GM19397 (cell line): ENCODE results near the gene CXADR.
"Not testable (repeated sequence)": the region's sequence is repeated elsewhere in the genome, so short reads cannot be mapped to it uniquely, and the experiment has no call there.

Experiments
- ATAC-seq: cut with Tn5 transposase; IDR thresholded peaks from one replicate; pipeline ENCODE4 v1.9.1; 2021; ENCODE audit warnings: mild to moderate bottlenecking, moderate library complexity; ENCODE audit not compliant: unreplicated experiment

CXADR gene

DNA sequence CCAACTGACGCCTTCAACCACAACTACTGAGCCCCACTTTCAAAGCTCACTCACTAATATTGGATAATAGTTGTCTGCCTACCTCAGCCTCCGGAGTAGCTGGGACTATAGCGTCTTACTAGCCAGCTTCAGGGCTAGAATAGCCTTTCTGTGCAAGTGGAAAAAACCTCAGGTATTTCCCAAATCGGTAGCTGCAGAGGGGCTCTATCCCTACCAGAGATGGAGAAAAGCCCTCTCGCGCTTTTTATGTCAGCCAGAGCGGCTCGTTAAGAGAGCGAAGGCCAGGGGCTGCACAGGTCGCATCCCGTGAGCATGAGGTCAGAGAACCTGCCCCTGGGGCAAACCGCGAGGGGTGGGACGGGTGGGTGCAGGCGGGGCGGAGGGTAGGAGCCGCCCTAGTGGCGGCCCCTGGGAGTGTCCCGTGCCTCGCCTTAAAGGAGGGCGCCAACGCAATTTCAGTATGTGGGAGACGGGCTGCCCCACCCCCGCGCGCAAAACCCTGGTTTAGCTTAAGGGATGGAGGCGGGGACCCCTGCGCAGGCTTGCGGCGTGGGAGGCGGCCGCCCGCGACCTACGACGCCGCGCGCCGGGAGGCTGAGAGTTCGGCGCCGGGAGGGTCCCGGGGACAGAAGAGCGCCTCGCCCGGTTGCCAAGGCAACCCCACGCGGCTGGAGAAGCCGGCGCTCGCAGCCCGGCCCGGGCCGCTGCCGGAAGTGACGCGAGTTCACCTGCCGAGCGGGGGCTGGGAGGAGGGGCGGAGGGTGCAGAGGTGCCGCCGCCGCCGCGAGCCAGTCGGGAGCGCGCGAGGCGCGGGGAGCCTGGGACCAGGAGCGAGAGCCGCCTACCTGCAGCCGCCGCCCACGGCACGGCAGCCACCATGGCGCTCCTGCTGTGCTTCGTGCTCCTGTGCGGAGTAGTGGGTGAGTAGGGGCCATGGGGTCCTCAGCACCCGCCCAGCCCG, at the start of gene CXADR:
Gene CXADR, plus strand, starts transcription at position 791 of the 961 bp plus-strand sequence. Its CDS starts 87 bp downstream, at position 878.
- ATAC-seq: peak; percentile 87

DNA sequence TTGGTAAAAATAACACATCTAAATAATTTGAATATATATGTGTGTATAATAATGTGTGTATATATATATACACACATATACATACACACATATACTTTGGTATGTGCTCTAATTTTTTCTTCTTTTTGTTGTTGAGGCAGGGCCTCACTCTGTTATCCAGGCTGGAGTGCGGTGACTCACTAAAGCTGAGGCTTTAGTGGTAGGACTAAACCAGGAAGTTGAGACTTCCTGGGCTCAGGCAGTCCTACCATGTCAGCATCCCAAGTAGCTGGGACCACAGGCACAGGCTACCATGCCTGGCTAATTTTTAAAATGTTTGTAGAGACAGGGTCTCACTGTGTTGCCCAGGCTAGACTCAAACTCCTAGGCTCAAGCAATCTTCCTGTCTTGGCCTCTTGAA, 46.7 kb upstream of the CXADR start:
- ATAC-seq: no peak

DNA sequence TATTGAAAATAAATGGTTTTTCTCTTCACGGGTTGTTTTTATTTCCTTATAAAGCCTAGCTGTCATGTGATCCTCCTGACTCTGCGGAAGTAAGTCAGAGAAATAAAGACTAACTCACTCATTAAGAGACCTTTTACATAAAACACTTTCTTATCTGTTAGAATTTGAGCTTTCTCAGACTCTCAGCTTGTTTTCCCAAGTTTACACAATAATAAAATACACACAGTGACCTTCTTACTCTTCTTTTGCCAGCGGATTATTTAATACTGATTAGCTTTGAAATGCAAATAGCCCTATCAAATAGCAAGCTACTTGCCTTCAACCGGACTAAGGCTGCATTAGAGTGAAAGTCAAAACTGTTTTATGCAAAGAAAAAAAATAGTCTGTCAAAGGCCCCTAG, 45.5 kb upstream of the CXADR start:
- no peak for ATAC-seq

DNA sequence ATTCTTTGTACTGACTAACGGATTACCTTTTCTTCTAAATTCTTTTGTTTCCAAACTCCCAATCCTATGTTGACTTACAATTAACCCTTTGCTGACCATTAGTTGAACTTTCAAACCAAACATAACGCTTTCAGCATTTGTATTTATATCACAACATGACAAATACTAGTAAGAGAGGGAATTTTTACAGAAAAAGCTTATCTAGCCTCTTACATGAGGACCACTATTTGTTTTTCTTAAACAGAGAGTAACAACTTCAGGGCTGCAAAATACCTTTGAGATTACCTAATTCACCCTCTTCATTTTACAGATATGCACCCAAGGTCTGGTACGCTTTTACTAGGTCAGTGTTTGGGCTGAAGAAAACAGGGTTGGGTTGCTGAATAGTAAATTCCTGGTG, 45.0 kb upstream of the CXADR start:
- no peak for ATAC-seq

DNA sequence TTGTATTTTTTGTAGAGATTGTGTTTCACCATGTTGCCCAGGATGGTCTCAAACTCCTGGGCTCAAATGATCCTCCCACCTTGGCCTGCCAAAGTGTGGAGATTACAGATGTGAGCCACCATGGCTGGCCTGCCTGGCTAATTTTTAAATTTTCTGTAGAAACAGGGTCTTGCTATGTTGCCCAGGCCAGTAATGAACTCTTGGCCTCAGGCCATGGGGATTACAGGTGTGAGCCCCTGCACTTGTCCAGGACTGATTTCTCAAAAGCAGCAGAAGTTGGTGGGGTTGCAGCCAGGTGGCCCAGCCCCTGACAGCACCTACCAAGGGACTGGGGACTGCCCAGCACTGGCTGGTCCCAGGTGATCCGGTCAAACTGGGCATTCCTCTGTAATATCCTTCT, 44.1 kb upstream of the CXADR start:
- no peak for ATAC-seq

DNA sequence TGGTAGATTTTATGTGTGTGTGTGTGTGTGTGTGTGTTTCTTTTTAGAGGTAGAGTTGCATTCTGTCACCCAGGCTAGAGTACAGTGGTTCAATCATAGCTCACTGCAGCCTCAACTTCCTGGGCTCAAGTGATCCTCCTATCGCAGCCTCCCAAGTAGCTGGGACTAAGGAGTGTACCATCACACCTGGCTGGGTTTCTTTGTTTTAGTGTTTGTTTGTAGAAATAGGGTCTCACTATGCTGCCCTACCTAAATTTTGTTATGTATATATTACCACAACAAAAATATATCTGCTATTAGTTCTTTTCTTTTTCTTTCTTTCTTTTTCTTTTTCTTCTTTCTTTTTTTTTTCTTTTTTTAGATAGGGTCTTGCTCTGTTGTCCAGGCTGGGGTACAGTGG, 43.1 kb upstream of the CXADR start:
- no peak for ATAC-seq

DNA sequence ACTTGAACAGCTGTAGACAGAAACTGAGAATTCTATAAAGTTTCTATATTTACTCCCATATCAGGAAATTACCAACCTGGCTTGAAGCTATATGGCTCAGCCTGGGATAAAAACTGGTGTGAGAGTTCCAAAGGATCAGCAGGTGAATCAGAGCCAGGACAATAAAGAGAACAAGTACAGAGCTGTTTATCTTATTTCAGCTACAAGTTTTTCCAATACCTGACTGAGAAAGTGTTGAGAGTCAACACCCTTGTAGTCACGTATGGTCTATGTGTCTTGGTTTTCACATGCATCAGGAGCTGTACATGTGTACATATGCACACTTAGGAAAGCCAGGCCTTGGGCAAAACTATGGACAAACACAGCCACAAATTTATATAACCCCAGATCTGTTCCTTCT, 40.7 kb upstream of the CXADR start:
- ATAC-seq: no peak

DNA sequence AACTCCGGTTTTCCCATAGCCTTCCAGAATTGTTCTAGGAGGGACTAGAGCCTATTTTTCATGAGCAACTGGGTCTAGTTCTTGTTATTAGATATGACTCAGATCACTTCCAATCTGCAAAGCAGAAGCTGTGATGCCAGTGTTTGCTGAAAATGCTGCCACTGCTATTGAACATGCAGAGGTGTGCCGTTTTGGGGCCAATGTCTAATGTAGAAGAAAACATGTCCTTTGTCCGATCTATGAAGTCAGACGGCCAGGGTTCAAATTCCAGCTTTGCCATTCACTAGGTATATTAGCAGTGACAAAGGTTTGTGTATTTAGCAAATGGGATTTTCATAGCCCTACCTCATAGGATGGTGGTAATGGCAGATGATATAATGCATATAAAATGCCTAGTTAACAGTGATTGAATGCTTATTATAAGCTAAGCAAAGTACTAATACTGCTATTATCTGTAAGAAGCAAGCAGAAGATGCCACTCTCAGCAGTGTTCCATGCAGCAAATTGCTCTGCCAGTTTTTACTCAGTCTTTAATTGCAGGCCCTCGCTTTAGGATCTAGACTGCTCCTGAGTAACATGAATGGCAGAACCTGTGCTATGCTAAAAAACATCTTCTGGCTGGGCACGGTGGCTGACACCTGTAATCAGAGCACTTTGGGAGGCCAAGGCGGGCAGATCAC, 40.1 kb upstream of the CXADR start:
- no peak for ATAC-seq

DNA sequence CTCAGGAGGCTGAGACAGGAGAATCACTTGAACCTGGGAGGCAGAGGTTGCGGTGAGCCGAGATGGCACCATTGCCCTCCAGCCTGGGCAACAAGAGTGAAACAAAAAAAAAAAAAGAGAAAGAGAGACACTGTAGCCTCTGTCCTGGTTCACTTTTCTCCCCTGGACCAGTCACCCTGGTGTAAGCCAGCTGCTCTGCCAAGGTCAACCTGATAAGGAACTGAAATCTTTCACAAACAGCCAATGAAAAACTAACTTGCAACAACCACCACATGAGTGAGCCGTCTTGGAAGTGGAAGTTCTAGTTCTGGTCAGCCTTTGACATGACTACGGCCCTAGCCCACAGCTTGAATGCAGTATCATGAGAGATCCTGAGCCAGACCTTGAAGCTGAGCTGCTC, 36.8 kb upstream of the CXADR start:
- no peak for ATAC-seq

DNA sequence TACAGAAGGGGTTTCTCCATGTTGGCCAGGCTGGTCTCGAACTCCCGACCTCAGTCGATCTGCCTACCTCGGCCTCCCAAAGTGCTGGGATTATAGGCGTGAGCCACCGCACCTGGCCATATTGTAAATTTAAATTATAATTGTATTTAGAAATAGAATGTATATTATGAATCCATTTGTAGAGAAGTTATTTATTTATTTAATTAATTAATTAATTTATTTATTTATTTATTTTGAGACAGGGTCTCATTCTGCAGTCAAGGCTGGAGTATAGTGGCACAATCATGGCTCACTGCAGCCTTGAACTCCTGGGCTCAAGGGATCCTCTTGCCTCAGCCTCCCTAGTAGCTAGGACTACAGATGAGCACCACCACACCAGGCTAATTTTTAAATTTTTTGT, 34.7 kb upstream of the CXADR start:
- not testable (repeated sequence) for ATAC-seq

DNA sequence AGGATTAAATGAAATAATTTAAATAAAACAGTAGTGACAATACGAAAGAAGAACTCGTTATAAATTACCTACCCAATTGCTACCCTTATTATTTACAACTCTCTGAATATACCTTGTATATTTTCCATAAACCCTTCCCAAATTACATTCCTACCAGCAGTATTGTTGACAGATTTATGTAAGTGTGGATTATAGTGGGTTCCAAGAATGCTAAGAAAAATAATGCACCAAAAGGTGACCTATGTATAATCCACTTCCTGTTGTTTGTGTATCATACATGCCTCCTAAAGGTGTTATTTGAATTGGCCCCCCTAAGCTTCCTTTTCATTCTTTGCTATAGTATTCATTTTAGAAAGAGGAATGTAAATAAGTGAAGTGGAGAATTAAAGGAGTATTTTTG, 33.2 kb upstream of the CXADR start:
- no peak for ATAC-seq

DNA sequence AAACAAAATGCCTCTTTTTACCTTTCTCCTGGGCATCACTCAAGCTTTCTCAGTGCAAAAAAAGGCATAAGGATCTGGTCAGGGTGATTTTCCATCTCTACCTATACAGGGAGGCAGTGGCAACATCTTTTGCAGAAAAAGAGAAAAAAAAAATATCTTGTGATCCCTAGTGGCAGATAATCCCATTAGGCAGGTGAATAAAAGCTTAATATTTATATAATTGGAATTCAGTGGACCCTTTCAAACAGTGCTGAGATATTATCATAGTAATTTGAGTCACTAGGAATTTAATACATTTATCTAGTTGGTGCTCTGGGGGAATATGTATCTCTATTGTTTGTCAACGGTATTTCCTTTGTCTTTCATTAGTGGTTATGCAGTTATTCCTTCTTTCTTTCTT, 29.9 kb upstream of the CXADR start:
- no peak for ATAC-seq

DNA sequence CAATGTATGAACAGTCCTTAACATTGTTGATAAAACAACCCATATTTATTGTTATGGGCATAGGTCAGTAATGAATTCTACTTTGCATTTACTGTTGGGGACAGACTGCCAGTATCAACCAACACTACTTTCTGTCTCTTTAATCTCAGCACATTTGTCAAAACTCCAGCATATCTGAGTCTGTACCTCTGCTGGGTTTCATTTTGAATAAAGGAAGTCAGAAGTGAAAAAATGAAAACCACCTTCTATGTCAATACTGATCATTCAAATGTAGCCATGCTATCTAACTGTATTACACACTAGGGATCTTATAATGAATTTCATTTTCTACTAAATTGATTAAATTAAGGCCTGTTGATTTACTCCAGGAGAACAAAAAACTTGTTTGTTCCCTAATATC, 24.2 kb upstream of the CXADR start:
- no peak for ATAC-seq

DNA sequence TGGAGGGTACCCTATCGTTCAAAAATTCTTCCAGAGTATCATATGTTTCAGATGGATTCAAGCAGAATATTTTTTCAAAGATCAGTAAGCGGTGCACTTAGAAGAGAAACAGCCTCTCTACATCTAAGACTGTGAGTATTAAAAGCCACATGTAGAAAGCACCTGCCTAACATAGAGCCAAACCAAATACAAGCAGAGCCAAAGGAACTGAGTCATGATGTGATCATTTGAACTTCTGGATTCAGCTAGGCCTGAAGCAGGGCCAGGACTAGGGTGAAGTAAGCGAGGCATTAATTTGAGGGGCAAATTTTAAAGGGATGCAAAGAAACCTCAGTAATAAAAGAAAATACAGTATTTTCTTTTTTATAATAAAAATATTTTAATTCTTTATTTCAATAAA, 23.3 kb upstream of the CXADR start:
- ATAC-seq: not testable (repeated sequence)

DNA sequence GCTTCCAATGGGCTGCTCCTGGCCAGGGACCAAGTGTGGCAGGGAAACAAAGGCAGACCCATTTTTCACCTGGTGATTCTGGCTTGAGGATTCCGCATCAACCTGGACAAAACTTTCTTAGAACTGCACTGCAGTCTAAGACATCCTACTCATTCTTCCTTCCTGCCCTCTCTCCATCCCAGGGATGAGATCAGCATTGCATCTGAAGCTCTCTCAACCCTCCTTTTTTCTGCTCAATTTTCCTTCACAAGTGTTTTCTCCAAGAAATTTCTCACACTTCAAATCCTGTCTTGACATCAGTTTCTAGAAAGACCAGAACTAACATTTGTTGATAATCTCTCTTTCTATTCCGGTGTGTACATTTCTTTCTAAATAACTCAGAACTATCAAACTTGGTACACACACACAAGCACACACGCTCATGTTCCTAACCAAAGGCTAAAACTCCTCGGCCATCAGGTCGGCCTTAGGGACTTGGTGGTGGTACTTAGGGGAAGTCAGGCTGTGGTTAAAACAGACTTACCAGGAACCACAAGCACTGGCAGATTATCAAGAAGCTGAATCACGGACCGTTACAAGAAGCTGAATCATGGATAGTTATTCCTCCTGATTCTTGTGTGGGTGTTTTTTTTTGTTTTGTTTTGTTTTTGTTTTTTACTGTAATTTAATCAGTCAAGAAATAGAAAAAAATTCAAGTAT, 21.0 kb upstream of the CXADR start:
- ATAC-seq: no peak

DNA sequence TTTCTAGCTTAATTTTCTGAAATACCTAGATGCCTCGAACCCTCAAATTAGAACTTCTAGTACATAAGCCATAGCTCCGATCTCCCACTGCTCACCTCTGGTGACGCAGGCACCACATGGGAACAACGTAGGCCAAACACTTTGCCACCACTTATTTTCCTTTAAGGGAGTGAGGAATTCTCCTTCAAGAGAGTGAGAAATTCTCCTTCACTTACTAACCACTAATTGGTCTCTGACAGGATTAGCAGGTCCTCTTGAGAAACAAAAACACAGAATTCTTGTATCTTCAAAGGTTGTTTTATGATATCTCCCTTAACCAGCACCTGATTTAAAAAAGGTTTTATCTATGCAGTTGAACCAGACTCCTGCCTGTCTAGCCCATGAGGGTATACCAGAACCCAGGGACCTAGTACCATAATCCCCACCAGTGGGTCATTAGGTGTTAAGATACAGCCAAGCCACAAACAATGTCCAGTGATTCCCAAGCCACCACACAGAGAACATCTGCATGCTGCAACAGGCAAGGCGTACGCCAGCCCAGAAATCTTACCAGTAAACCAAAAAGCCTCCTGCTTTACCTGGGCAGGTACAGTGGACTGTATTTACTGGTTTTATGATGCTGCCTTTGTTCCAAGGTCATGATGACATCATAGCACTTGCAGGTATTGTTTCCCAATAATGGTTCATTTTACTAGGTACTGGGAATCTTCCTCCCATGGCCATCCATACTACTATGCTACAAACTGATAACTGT, 20.3 kb upstream of the CXADR start:
- ATAC-seq: no peak

DNA sequence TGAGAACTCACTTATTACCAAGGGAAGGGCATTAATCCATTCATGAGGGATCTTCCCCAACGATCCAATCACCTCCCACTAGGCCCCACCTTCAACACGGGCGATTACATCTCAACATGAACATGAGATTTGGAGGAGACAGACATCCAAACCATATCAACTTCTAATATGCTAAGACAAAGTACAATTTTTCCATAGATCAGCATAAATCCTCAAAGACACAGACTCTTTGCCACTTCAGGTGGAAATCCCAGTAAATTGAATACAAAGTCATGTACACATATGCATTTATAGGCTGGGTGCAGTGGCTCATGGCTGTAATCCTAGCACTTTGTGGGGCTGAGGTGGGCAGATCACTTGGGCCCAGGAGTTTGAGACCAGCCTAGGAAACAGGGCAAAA, 18.8 kb upstream of the CXADR start:
- no peak for ATAC-seq

DNA sequence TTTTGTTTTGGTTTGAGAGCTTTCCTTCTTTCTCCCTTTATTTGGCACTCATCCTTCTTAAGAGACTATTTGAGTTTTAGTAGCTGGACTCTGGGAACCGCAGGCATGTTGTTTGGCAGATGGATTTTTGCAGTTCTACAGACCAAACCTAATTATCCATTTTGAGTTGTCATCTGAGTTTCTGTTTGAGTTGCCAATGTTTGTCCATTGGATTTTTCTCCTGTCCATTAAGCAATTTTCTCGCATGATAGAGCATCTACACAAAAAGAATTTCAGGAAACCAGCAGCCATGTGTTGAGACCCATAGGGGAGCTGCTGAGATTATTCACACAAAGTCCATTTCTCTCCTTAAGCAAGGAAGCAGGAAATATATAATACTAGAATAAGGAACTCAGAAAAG, 17.2 kb upstream of the CXADR start:
- ATAC-seq: no peak

DNA sequence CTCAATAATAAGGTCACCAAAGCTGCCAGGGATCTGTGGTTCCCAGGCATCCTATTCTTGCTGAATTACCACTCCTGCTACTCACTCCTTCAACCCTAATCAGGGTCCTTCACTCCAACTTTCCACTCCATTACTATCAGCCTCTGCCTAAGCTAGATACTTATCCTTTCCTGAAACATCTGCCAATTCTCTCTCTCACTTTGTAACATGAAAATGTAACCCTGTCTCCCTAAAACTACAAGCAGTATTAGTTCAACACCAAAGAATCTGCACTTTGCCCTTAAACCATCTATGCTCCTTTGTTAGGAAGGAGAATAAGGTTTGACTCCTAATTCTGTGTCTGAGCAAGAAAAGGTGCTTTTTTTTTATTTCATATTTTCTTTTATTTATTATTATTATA, 15.5 kb upstream of the CXADR start:
- ATAC-seq: no peak

DNA sequence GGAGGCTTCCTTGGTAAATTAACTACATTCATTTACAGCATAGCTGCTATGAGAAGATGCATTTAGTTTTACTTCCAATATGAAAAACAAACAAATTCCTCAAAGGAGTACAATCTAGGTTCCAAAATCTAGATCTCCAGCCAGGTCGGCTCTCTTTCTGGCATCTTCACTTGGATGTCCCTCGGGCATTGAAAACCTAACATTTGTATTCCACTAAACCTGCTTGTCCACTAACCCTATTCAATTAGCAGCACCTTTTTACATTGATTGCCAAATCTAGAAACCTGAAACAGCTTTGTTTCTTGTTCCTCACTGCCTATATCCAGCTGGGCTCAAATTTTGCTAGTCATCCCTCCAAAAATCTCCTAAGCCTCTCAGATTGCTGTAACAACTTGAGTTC, 14.3 kb upstream of the CXADR start:
- no peak for ATAC-seq
